MCF 10A (cell line): Measurements from ENCODE around the gene C21orf58. TPM values are rescaled to one million over a fixed set of nuclear protein-coding genes. Genes with fewer than 3 reads are reported as not detected.
A peak's percentile ranks its signal among the peaks of the same experiment; 100 is the strongest.

Source experiments
- BruUV-seq: library from RNA; stranded (reverse); fragments of 400-500 nt; replicated peaks from 2 replicates; lab custom pipeline; 2021; lab: Mats Ljungman, UMichigan
- CTCF ChIA-PET: fragments of 300-600 bp; sonication (Branson Sonifier 250); formaldehyde crosslinking; extraction: SDS; loops from one replicate; lab custom pipeline; 2021; ENCODE audit warnings: antibody characterized with exemption, inconsistent platforms; lab: Yijun Ruan, JAX
- POLR2A ChIA-PET: fragments of 300-600, 350-650 bp; sonication (Branson Sonifier 250); formaldehyde crosslinking; extraction: SDS; loops from one replicate; lab custom pipeline; 2020; ENCODE audit warnings: antibody characterized with exemption, inconsistent platforms; lab: Yijun Ruan, JAX
- DNase-seq: peaks from one replicate; pipeline ENCODE4 v3.0.0-alpha.2; 2018; ENCODE audit not compliant: unreplicated experiment
- H3K27ac Mint-ChIP-seq: one replicate; pipeline ENCODE4 v1.8.0; 2022; ENCODE audit warnings: mild to moderate bottlenecking, low read depth, mixed read lengths; ENCODE audit not compliant: unreplicated experiment
- H3K27me3 Mint-ChIP-seq: one replicate; pipeline ENCODE4 v1.8.0; 2022; ENCODE audit warnings: mixed read lengths; ENCODE audit not compliant: insufficient read depth, unreplicated experiment
- H3K36me3 Mint-ChIP-seq: one replicate; pipeline ENCODE4 v1.8.0; 2022; ENCODE audit warnings: mild to moderate bottlenecking, moderate library complexity, mixed read lengths; ENCODE audit not compliant: insufficient read depth, unreplicated experiment
- H3K4me1 Mint-ChIP-seq: one replicate; pipeline ENCODE4 v1.8.0; 2022; ENCODE audit warnings: mixed read lengths; ENCODE audit not compliant: insufficient read depth, unreplicated experiment
- H3K4me3 Mint-ChIP-seq: one replicate; pipeline ENCODE4 v1.8.0; 2022; ENCODE audit warnings: mild to moderate bottlenecking, moderate library complexity, mixed read lengths; ENCODE audit not compliant: unreplicated experiment
- H3K9me3 Mint-ChIP-seq: one replicate; pipeline ENCODE4 v1.8.0; 2022; ENCODE audit warnings: mixed read lengths; ENCODE audit not compliant: unreplicated experiment
- intact Hi-C: fragments of 100-400 bp; cut with micrococcal nuclease; formaldehyde crosslinking; loops from 2 replicates; pipeline ENCODE4 v1.14.1; 2022
- total RNA-seq: library from RNA; stranded (reverse); gene quantifications from 2 replicates; pipeline ENCODE4 v1.2.3, GENCODE V29; 2022
- TF ChIP-seq, protein P1 (sequence below): fragments of 200-600 bp; IDR thresholded peaks from one replicate; pipeline ENCODE4 v1.8.0; 2022; ENCODE audit warnings: antibody characterized with exemption, mild to moderate bottlenecking; ENCODE audit not compliant: unreplicated experiment

C21orf58 gene
- total RNA-seq, 1 experiment from 2014 or later: 7.8 TPM

DNA sequence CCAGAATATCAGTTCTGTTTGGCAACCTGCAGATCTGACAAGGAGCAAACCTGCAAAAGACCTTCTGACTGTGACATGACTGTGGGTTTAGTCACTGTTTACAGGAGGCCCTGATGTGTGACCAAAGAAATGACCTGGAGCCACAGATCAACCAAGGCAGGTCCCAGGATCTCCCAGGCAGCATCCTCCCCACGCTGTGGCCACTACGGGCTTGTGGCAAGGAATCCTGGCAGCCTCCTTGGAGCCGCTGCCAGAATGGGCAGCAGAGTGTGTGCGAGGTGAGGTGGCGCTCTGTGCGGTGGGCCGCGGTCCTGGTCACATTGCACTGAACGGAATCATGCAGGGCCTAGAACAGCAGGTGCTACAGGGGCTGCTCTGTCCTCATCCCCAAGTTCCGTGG, 54.2 kb downstream of the C21orf58 start:
- H3K36me3 Mint-ChIP-seq: peaks cover 97% of the 10 kb centered on the region
- BruUV-seq: no TSS peak
- DNase-seq: no peak
- TF ChIP-seq, protein P1, sequence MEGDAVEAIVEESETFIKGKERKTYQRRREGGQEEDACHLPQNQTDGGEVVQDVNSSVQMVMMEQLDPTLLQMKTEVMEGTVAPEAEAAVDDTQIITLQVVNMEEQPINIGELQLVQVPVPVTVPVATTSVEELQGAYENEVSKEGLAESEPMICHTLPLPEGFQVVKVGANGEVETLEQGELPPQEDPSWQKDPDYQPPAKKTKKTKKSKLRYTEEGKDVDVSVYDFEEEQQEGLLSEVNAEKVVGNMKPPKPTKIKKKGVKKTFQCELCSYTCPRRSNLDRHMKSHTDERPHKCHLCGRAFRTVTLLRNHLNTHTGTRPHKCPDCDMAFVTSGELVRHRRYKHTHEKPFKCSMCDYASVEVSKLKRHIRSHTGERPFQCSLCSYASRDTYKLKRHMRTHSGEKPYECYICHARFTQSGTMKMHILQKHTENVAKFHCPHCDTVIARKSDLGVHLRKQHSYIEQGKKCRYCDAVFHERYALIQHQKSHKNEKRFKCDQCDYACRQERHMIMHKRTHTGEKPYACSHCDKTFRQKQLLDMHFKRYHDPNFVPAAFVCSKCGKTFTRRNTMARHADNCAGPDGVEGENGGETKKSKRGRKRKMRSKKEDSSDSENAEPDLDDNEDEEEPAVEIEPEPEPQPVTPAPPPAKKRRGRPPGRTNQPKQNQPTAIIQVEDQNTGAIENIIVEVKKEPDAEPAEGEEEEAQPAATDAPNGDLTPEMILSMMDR: no peak
- no peaks in the 10 kb centered on the region for H3K9me3 Mint-ChIP-seq
- H3K4me3 Mint-ChIP-seq: no peak overlapping the region
- H3K27me3 Mint-ChIP-seq: no peaks in the 10 kb centered on the region
- H3K27ac Mint-ChIP-seq: no peak overlapping the region
- ChIA-PET CTCF (no interaction called here), POLR2A (interaction anchor here (0.7 to 1.0 kb wide), 3 partner anchors 12 to 39 kb away, joined by 3 read pairs; no protein-coding TSS in a partner anchor)
- no peaks in the 10 kb centered on the region for H3K4me1 Mint-ChIP-seq
- intact Hi-C loops: no loop called here

DNA sequence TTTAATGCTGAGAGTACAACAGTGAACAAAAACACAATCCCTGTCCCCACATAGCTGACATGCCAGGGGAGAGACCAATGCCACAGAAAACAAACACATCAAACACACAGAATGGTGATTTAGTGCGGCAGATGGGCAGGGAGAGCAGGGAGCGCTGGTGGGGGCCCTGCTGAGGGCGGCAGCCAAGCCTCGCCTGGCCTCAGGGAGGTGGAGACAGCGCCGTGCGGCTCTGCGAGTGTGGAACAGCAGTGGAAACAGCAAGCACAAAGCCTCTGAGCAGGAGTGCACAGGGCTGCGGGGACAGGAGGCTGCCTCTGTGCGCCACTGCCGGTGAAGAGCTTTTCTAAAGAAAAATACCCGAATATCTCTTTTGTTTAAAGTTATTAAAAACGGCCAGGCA, 55.3 kb downstream of the C21orf58 start:
- BruUV-seq: no TSS peak
- CTCF ChIA-PET: no interaction called here

DNA sequence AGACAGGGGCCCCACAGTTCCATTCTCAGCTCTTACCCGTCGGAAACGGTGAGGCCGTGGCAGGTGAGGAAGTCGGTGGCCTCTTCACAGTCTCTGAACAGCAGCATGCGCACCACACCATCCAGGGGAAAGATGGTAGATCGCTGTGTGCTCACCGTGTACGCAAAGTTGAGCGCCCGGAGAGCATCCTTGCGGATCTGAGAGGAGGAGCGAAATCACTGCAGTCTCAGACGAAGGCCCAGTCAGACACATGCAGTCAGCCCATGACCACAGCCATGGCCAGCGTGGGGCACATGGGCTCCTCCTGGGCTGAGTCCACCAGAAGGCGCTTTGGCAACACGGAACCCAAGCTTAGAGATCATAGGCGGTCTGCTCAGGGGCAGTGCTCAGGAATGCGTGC, 56.7 kb downstream of the C21orf58 start:
- Mint-ChIP-seq H3K36me3 (peaks cover 94% of the 10 kb centered on the region), H3K9me3 (no peaks in the 10 kb centered on the region), H3K4me3 (no peak overlapping the region), H3K4me1 (no peaks in the 10 kb centered on the region), H3K27me3 (no peaks in the 10 kb centered on the region), H3K27ac (no peak overlapping the region)
- intact Hi-C loops: no loop called here
- TF ChIP-seq, protein P1: no peak
- BruUV-seq: no TSS peak
- POLR2A ChIA-PET: no interaction called here
- DNase-seq: no peak
- CTCF ChIA-PET: interaction anchor here (0.6 kb wide), 1 partner anchor 42 kb away, joined by 3 read pairs; no protein-coding TSS in a partner anchor

More for the DNA sequence above, 55.3 kb downstream of the C21orf58 start:
- Mint-ChIP-seq H3K36me3 (peaks cover 95% of the 10 kb centered on the region), H3K9me3 (no peaks in the 10 kb centered on the region), H3K4me1 (no peaks in the 10 kb centered on the region), H3K27me3 (no peaks in the 10 kb centered on the region), H3K27ac (no peak overlapping the region), H3K4me3 (no peak overlapping the region)
- POLR2A ChIA-PET: no interaction called here
- intact Hi-C loops: no loop called here
- no peak for DNase-seq
- TF ChIP-seq, protein P1: no peak

DNA sequence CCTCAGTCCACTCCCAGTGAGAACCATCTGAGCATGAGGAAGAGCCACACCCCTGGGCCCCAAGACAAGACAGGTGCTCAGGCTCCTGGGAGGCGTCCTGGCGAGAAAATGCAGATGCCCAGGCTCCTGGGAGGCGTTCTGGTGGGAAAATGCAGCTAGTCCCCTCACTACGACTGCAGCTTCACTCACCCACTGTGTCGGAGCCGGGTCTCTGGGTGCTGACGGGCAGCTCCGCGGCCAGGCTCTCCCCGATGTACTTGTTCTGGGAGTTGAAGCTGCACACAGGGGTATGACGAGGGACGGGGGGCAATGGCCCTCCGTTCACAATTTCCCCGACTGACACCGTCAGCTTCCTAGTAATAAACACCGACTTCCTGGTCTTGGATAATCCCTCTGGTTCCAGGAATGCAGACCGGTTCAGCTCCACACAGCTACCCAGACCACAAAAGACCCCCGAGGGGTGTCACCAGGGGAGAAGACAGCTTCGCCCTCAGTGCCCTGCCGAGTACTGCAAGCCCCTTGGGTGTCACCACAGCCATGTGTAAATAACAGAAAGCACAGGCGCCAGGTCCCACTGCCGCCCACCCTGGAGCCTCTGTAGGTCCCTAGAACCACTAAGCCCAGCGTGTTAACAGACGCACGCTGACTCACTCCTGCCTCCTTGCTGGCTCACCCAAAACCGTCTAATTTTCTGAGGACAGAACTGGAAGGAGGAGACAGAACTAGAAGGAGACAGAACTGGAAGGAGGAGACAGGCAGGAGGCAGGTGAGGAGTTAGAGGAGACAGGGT, 57.7 kb downstream of the C21orf58 start:
- TF ChIP-seq, protein P1: no peak
- no peaks in the 10 kb centered on the region for H3K9me3 Mint-ChIP-seq
- no peaks in the 10 kb centered on the region for H3K27me3 Mint-ChIP-seq
- POLR2A ChIA-PET: interaction anchor here (0.6 to 1.2 kb wide), 2 partner anchors 19 to 108 kb away, joined by 3 to 5 read pairs; partner anchors contain the start of gene MCM3AP
- CTCF ChIA-PET: interaction anchor here (0.5 to 0.6 kb wide), 2 partner anchors 41 to 60 kb away, joined by 3 to 4 read pairs; a partner anchor contains a TSS
- no peak for DNase-seq
- peak overlapping the region; percentile 42 for H3K27ac Mint-ChIP-seq
- no peaks in the 10 kb centered on the region for H3K4me1 Mint-ChIP-seq
- intact Hi-C loops: no loop called here
- no TSS peak for BruUV-seq
- H3K4me3 Mint-ChIP-seq: no peak overlapping the region
- peaks cover 97% of the 10 kb centered on the region for H3K36me3 Mint-ChIP-seq
